DOHH2 (cell line): ENCODE measurements around the gene SMAD3.

Source experiments
- H3F3A ChIP-seq: fragments of 200-600 bp; sonication (generic), shearing (Covaris generic); 2 replicates; pipeline ENCODE4 v1.6.0; 2016; ENCODE audit warnings: antibody characterized with exemption, mild to moderate bottlenecking; ENCODE audit not compliant: control insufficient read depth, insufficient read depth
- H3K27ac ChIP-seq: fragments of 200-600 bp; sonication (generic); 2 replicates; pipeline ENCODE4 v1.5.1; 2014; ENCODE audit warnings: low read depth, mild to moderate bottlenecking, low read length, moderate library complexity
- H3K27me3 ChIP-seq: fragments of 200-600 bp; sonication (generic); 2 replicates; pipeline ENCODE4 v1.6.1; 2014; ENCODE audit warnings: mild to moderate bottlenecking, low read length, mixed read lengths; ENCODE audit not compliant: control insufficient read depth
- H3K36me3 ChIP-seq: fragments of 200-600 bp; sonication (generic); 2 replicates; pipeline ENCODE4 v1.6.1; 2014; ENCODE audit warnings: mild to moderate bottlenecking, low read length, moderate library complexity, mixed read lengths; ENCODE audit not compliant: control insufficient read depth
- H3K4me1 ChIP-seq: fragments of 200-600 bp; sonication (generic); 2 replicates; pipeline ENCODE4 v1.6.1; 2014; ENCODE audit warnings: mild to moderate bottlenecking, low read length, mixed read lengths; ENCODE audit not compliant: control insufficient read depth
- H3K4me2 ChIP-seq: fragments of 200-600 bp; sonication (generic); 2 replicates; pipeline ENCODE4 v1.6.0; 2014; ENCODE audit warnings: mild to moderate bottlenecking, low read length, moderate library complexity
- H3K4me3 ChIP-seq: fragments of 200-600 bp; sonication (generic); 2 replicates; pipeline ENCODE4 v1.5.1; 2014; ENCODE audit warnings: mild to moderate bottlenecking, low read length, mixed read lengths
- H3K79me2 ChIP-seq: fragments of 200-600 bp; sonication (generic); 2 replicates; pipeline ENCODE4 v1.6.1; 2014; ENCODE audit warnings: mild to moderate bottlenecking, low read length, mixed read lengths; ENCODE audit not compliant: control insufficient read depth
- H3K9me2 ChIP-seq: fragments of 200-600 bp; sonication (generic); replicated peaks from 2 replicates; pipeline ENCODE4 v1.6.1; 2014; ENCODE audit warnings: mild to moderate bottlenecking, low read length, mixed read lengths; ENCODE audit not compliant: control insufficient read depth
- H3K9me3 ChIP-seq: fragments of 200-600 bp; sonication (generic); 2 replicates; pipeline ENCODE4 v1.6.1; 2014; ENCODE audit warnings: antibody characterized with exemption, low read length, mixed read lengths; ENCODE audit not compliant: control insufficient read depth, insufficient read depth
- H4K20me1 ChIP-seq: fragments of 200-600 bp; sonication (generic); 2 replicates; pipeline ENCODE4 v1.6.0; 2014; ENCODE audit warnings: low read depth, mild to moderate bottlenecking, antibody characterized with exemption, low read length, moderate library complexity; ENCODE audit not compliant: control insufficient read depth, insufficient read depth
- CTCF ChIP-seq: fragments of 200-600 bp; sonication (generic); IDR thresholded peaks from one replicate; pipeline ENCODE4 v1.5.1; 2014; ENCODE audit warnings: antibody characterized with exemption, mild to moderate bottlenecking, low read depth, low read length; ENCODE audit not compliant: poor library complexity, severe bottlenecking
- EZH2phosphoT487 ChIP-seq: fragments of 200-600 bp; sonication (generic); IDR thresholded peaks from 2 replicates; pipeline ENCODE4 v1.6.1; 2017; ENCODE audit warnings: borderline replicate concordance, mild to moderate bottlenecking, antibody characterized with exemption, low read length, moderate library complexity, mixed read lengths

The SMAD3 gene

GRCh38 chr15:67114046-67114445, 48.6 kb downstream of the SMAD3 start:
- peaks cover 9% of the 10 kb centered on the region for H3K9me3 ChIP-seq
- H4K20me1 ChIP-seq: peaks cover 6% of the 10 kb centered on the region; the same call in 1 of the 2 replicates
- H3F3A ChIP-seq: peaks cover 8% of the 10 kb centered on the region; the same call in 1 of the 2 replicates
- H3K4me3 ChIP-seq: no peak overlapping the region
- TF ChIP-seq CTCF (no peak), EZH2phosphoT487 (no peak)
- H3K9me2 ChIP-seq: no peaks in the 10 kb centered on the region
- peaks cover 10% of the 10 kb centered on the region; the same call in 1 of the 2 replicates for H3K36me3 ChIP-seq
- peaks cover 72% of the 10 kb centered on the region for H3K4me1 ChIP-seq
- H3K79me2 ChIP-seq: peaks cover 55% of the 10 kb centered on the region
- no peak overlapping the region for H3K4me2 ChIP-seq
- H3K27me3 ChIP-seq: no peaks in the 10 kb centered on the region
- no peak overlapping the region for H3K27ac ChIP-seq

- Histone ChIP-seq H3F3A (peaks cover 7% of the 10 kb centered on the region; the same call in 1 of the 2 replicates), H4K20me1 (0 out of 2 replicates have a peak, but pooled peaks cover 4% of the 10 kb centered on the region), H3K4me2 (peak overlapping the region; percentile 50), H3K36me3 (peaks cover 10% of the 10 kb centered on the region; the same call in 1 of the 2 replicates), H3K27me3 (no peaks in the 10 kb centered on the region), H3K4me1 (peaks cover 70% of the 10 kb centered on the region), H3K4me3 (no peak overlapping the region), H3K27ac (no peak overlapping the region), H3K9me3 (peaks cover 9% of the 10 kb centered on the region), H3K79me2 (peaks cover 46% of the 10 kb centered on the region), H3K9me2 (no peaks in the 10 kb centered on the region)
- no peak for TF ChIP-seq CTCF
- no peak for TF ChIP-seq EZH2phosphoT487
Measured at GRCh38 chr15:67114846-67115585, 49.6 kb downstream of the SMAD3 start.

- TF ChIP-seq EZH2phosphoT487: no peak
- no peak for TF ChIP-seq CTCF
- no peaks in the 10 kb centered on the region for H3K9me2 ChIP-seq
- no peaks in the 10 kb centered on the region for H3K27me3 ChIP-seq
- H3K27ac ChIP-seq: no peak overlapping the region
- peaks cover 43% of the 10 kb centered on the region for H3K79me2 ChIP-seq
- H3F3A ChIP-seq: peaks cover 2% of the 10 kb centered on the region; the same call in 1 of the 2 replicates
- H3K4me1 ChIP-seq: peaks cover 70% of the 10 kb centered on the region
- no peak overlapping the region for H3K4me3 ChIP-seq
- 0 out of 2 replicates have a peak, but pooled peaks cover 4% of the 10 kb centered on the region for H4K20me1 ChIP-seq
- H3K36me3 ChIP-seq: peaks cover 9% of the 10 kb centered on the region; the same call in 1 of the 2 replicates
- peaks cover 9% of the 10 kb centered on the region for H3K9me3 ChIP-seq
- peak overlapping the region; percentile 50 for H3K4me2 ChIP-seq
Measured at GRCh38 chr15:67115586-67115969, 50.2 kb downstream of the SMAD3 start.
